PC-3 (cell line): ENCODE results near the gene MAEA.

Experiments
- CTCF ChIP-seq: fragments of 300-600 bp; sonication (generic); conservative IDR thresholded peaks from 2 replicates; pipeline ENCODE4 v1.5.1; 2017; ENCODE audit warnings: antibody characterized with exemption, low read depth, mild to moderate bottlenecking, low read length
- EZH2 ChIP-seq: fragments of 300-600 bp; sonication (generic); IDR thresholded peaks from one replicate; pipeline ENCODE4 v1.6.1; 2017; ENCODE audit warnings: antibody characterized with exemption, mild to moderate bottlenecking, low read length; ENCODE audit not compliant: unreplicated experiment
- EZH2phosphoT487 ChIP-seq: fragments of 300-600 bp; sonication (generic); IDR thresholded peaks from 2 replicates; pipeline ENCODE4 v1.6.1; 2018; ENCODE audit warnings: mild to moderate bottlenecking, antibody characterized with exemption, low read length, borderline replicate concordance

GRCh38 chr4:1297456-1298325, 8.0 kb downstream of the MAEA start:
- TF ChIP-seq EZH2 (no peak), CTCF (no peak), EZH2phosphoT487 (no peak)
